Upper lobe of left lung (tissue), 4 donors: ENCODE data around the gene TAGLN2.

Experiments
- CTCF ChIP-seq, 6 experiments: fragments of 450-650 bp in 4 of 6; fragments of 200-600 bp in 2 of 6; sonication (generic) in 2 of 6; IDR thresholded peaks; one replicate each; pipeline ENCODE4 v1.5.1; 2016 to 2019; ENCODE audit warnings: antibody characterized with exemption in 6 of 6
- EP300 ChIP-seq, 4 donors: sonication (generic); formaldehyde crosslinking; IDR thresholded peaks; one replicate each; pipeline ENCODE4 v1.5.1; 2017; ENCODE audit warnings: antibody characterized with exemption in 4 of 4, control low read depth in 2 of 4

GRCh38 chr1:159953536-159954515, 28.5 kb upstream of the TAGLN2 start, which contains the start of gene SLAMF9:
- TF ChIP-seq CTCF (IDR thresholded peaks at IDR 0.05) (no peak), EP300 (IDR thresholded peaks at IDR 0.05) (no peak)
